Ovary (tissue), 3 donors: ENCODE results near the gene ARHGEF7.

ENCODE experiments used
- CTCF ChIP-seq, 3 donors: fragments of 450-650 bp in 2 of 3; fragments of 200-600 bp in 1 of 3; IDR thresholded peaks; one replicate each; pipeline versions ENCODE4 v1.5.1 to v1.8.0; 2016 to 2022; ENCODE audit warnings: antibody characterized with exemption in 3 of 3, mild to moderate bottlenecking in 1 of 3
- POLR2A ChIP-seq: fragments of 450-650 bp; IDR thresholded peaks from one replicate; pipeline ENCODE4 v1.6.1; 2017; ENCODE audit warnings: antibody characterized with exemption, mild to moderate bottlenecking, moderate library complexity
- donor health status: DM: no; HTN: no; CAD: no.

GRCh38 chr13:111317042-111317550, 202.0 kb downstream of the ARHGEF7 start:
- TF ChIP-seq CTCF (IDR thresholded peaks at IDR 0.05) (no peak), POLR2A (no peak)
